NCI-H1417 treated with DMSO at 0.1 percent for 48 hours (cell line): Measurements from ENCODE around the gene FTSJ3.
A peak's percentile ranks its signal among the peaks of the same experiment; 100 is the strongest.

Source experiments
- DNase-seq: peaks from one replicate; lab custom pipeline; 2025; lab: John Stamatoyannopoulos, UW

Gene FTSJ3

GRCh38 chr17:63842540-63843386 lies 15.3 kb upstream of the FTSJ3 start, which contains the start of gene SMARCD2:
Gene SMARCD2, minus strand, starts transcription at chr17:63842685. Its CDS starts 11 bp downstream, at chr17:63842674.
- peak; percentile 75 for DNase-seq

- no peak for DNase-seq
Observed at GRCh38 chr17:63842173-63842539, 14.7 kb upstream of the FTSJ3 start.

GRCh38 chr17:63841350-63842172 lies 14.1 kb upstream of the FTSJ3 start:
- no peak for DNase-seq

- DNase-seq, result no peak
Observed at GRCh38 chr17:63840591-63841349, 13.3 kb upstream of the FTSJ3 start.

GRCh38 chr17:63838631-63839171 lies 11.2 kb upstream of the FTSJ3 start:
- DNase-seq, result no peak

- no peak for DNase-seq
Observed at GRCh38 chr17:63837962-63838600, 10.6 kb upstream of the FTSJ3 start.

GRCh38 chr17:63837480-63837879 lies 10.0 kb upstream of the FTSJ3 start:
- DNase-seq, result no peak

GRCh38 chr17:63836811-63837210 lies 9.3 kb upstream of the FTSJ3 start:
- no peak for DNase-seq

GRCh38 chr17:63835167-63835720 lies 7.8 kb upstream of the FTSJ3 start:
- no peak for DNase-seq

GRCh38 chr17:63834431-63835166 lies 7.1 kb upstream of the FTSJ3 start:
- no peak for DNase-seq

- no peak for DNase-seq
Observed at GRCh38 chr17:63833741-63834373, 6.4 kb upstream of the FTSJ3 start.

- DNase-seq, result no peak
Observed at GRCh38 chr17:63833026-63833740, 5.7 kb upstream of the FTSJ3 start.

- no peak for DNase-seq
Observed at GRCh38 chr17:63832455-63832854, 5.0 kb upstream of the FTSJ3 start.

GRCh38 chr17:63832014-63832413 lies 4.6 kb upstream of the FTSJ3 start:
- DNase-seq, result no peak

GRCh38 chr17:63831505-63831904 lies 4.0 kb upstream of the FTSJ3 start:
- no peak for DNase-seq

- no peak for DNase-seq
Observed at GRCh38 chr17:63830904-63831491, 3.5 kb upstream of the FTSJ3 start.

GRCh38 chr17:63830278-63830677 lies 2.8 kb upstream of the FTSJ3 start:
- no peak for DNase-seq

GRCh38 chr17:63828936-63829335 lies 1.5 kb upstream of the FTSJ3 start:
- DNase-seq, result no peak

GRCh38 chr17:63827801-63828221 lies 348 bp upstream of the FTSJ3 start:
- no peak for DNase-seq
